PC-9 (cell line): ENCODE measurements around the gene NXF1. TPM values are rescaled to one million over a fixed set of nuclear protein-coding genes. Genes with fewer than 3 reads are reported as not detected.
"Not testable (repeated sequence)": the region's sequence is repeated elsewhere in the genome, so short reads cannot be mapped to it uniquely, and the experiment has no call there.

ENCODE experiments used
- BruUV-seq: library from RNA; stranded (reverse); fragments of 400-500 nt; replicated peaks from 2 replicates; lab custom pipeline; 2021; lab: Mats Ljungman, UMichigan
- CTCF ChIA-PET: fragments of 300-600 bp; sonication (Branson Sonifier 250); formaldehyde crosslinking; loops from one replicate; lab custom pipeline; 2022; ENCODE audit warnings: antibody characterized with exemption; lab: Charles Lee
- POLR2A ChIA-PET: fragments of 300-600 bp; sonication (Branson Sonifier 250); formaldehyde crosslinking; loops from one replicate; lab custom pipeline; 2022; ENCODE audit warnings: antibody characterized with exemption; ENCODE audit not compliant: unreplicated experiment; lab: Charles Lee
- DNase-seq, 2 experiments: peaks; one replicate each; pipeline versions ENCODE4 v3.0.0 to v3.0.0-alpha.2; 2015 to 2022; ENCODE audit warnings: mixed read lengths in 1 of 2
- H2AFZ ChIP-seq: fragments of 200-600 bp; sonication (generic); 2 replicates; pipeline ENCODE4 v1.8.1; 2017; ENCODE audit warnings: antibody characterized with exemption
- H3F3A ChIP-seq: fragments of 200-600 bp; sonication (generic); 2 replicates; pipeline ENCODE4 v1.8.1; 2017; ENCODE audit warnings: antibody characterized with exemption, mild to moderate bottlenecking, low read depth; ENCODE audit not compliant: insufficient read depth
- H3K27ac ChIP-seq: fragments of 200-600 bp; sonication (generic); 2 replicates; pipeline ENCODE4 v1.6.1; 2016; ENCODE audit warnings: mixed run types
- H3K27me3 ChIP-seq: fragments of 200-600 bp; sonication (generic); 2 replicates; pipeline ENCODE4 v1.6.1; 2016; ENCODE audit warnings: low read depth, mixed run types; ENCODE audit not compliant: insufficient read depth
- H3K36me3 ChIP-seq: fragments of 200-600 bp; sonication (generic); 2 replicates; pipeline ENCODE4 v1.6.1; 2016; ENCODE audit warnings: low read depth, mixed run types
- H3K4me1 ChIP-seq: fragments of 200-600 bp; sonication (generic); replicated peaks from 2 replicates; pipeline ENCODE4 v1.6.1; 2016; ENCODE audit warnings: mixed run types; ENCODE audit not compliant: insufficient read depth
- H3K4me2 ChIP-seq: fragments of 200-600 bp; sonication (generic); 2 replicates; pipeline ENCODE4 v1.6.1; 2017; ENCODE audit warnings: mixed run types
- H3K4me3 ChIP-seq: fragments of 200-600 bp; sonication (generic); 2 replicates; pipeline ENCODE4 v1.6.1; 2016; ENCODE audit warnings: mixed run types
- H3K79me2 ChIP-seq: fragments of 200-600 bp; sonication (generic); 2 replicates; pipeline ENCODE4 v1.6.1; 2017; ENCODE audit warnings: low read depth, mixed run types
- H3K9me2 ChIP-seq: fragments of 200-600 bp; sonication (generic); 2 replicates; pipeline ENCODE4 v1.8.1; 2017; ENCODE audit warnings: mild to moderate bottlenecking; ENCODE audit not compliant: insufficient read depth
- H3K9me3 ChIP-seq: fragments of 200-600 bp; sonication (generic); 2 replicates; pipeline ENCODE4 v1.8.1; 2016; ENCODE audit warnings: low read depth; ENCODE audit not compliant: insufficient read depth
- H4K20me1 ChIP-seq: fragments of 200-600 bp; sonication (generic); 2 replicates; pipeline ENCODE4 v1.8.1; 2017; ENCODE audit not compliant: insufficient read depth
- EZH2 ChIP-seq: fragments of 200-600 bp; sonication (generic); IDR thresholded peaks from 2 replicates; pipeline ENCODE4 v1.8.0; 2017; ENCODE audit warnings: antibody characterized with exemption, low read depth
- intact Hi-C: fragments of 100-400 bp; cut with micrococcal nuclease; formaldehyde crosslinking; loops from one replicate; pipeline ENCODE4 v1.10.0; 2022; ENCODE audit not compliant: unreplicated experiment
- total RNA-seq: library from RNA; stranded (reverse); gene quantifications from 2 replicates; pipeline ENCODE4 v1.2.3, GENCODE V29; 2021
- TF ChIP-seq, protein P1 (sequence below): fragments of 200-600 bp; sonication (generic); conservative IDR thresholded peaks from 2 replicates; pipeline ENCODE4 v1.6.1; 2017; ENCODE audit warnings: mixed run types, antibody characterized with exemption, mild to moderate bottlenecking, moderate library complexity

The NXF1 gene
- total RNA-seq, 1 experiment from 2014 or later: 56.1 TPM

- Histone ChIP-seq H3K4me3 (peak overlapping the region; percentile 59), H3K9me2 (no peaks in the 10 kb centered on the region), H3K27me3 (no peaks in the 10 kb centered on the region), H3K4me2 (peak overlapping the region; percentile 88), H2AFZ (peak overlapping the region; percentile 80), H3K36me3 (peaks cover 5% of the 10 kb centered on the region; the same call in 1 of the 2 replicates), H3F3A (peaks cover 37% of the 10 kb centered on the region), H3K27ac (peak overlapping the region; percentile 94), H4K20me1 (no peaks in the 10 kb centered on the region), H3K4me1 (peaks cover 17% of the 10 kb centered on the region), H3K79me2 (peaks cover 21% of the 10 kb centered on the region), H3K9me3 (no peaks in the 10 kb centered on the region)
- DNase-seq: no peak
- BruUV-seq: TSS peak; percentile 92
- CTCF ChIA-PET: interaction anchor here (0.9 kb wide), 1 partner anchor 12 kb away, joined by 3 read pairs; no protein-coding TSS in a partner anchor
- intact Hi-C loops: loop anchor here (1.0 to 5.0 kb wide), 3 partner anchors 10 to 290 kb away; partner anchors contain the start of genes BSCL2 and GNG3
- POLR2A ChIA-PET: interaction anchor here (0.7 to 1.9 kb wide), 8 partner anchors 9 to 996 kb away, joined by 4 to 39 read pairs (median 10); partner anchors contain the start of genes C11orf98, CSKMT, EEF1G and LBHD1
- TF ChIP-seq EZH2: no peak
- TF ChIP-seq, protein P1, sequence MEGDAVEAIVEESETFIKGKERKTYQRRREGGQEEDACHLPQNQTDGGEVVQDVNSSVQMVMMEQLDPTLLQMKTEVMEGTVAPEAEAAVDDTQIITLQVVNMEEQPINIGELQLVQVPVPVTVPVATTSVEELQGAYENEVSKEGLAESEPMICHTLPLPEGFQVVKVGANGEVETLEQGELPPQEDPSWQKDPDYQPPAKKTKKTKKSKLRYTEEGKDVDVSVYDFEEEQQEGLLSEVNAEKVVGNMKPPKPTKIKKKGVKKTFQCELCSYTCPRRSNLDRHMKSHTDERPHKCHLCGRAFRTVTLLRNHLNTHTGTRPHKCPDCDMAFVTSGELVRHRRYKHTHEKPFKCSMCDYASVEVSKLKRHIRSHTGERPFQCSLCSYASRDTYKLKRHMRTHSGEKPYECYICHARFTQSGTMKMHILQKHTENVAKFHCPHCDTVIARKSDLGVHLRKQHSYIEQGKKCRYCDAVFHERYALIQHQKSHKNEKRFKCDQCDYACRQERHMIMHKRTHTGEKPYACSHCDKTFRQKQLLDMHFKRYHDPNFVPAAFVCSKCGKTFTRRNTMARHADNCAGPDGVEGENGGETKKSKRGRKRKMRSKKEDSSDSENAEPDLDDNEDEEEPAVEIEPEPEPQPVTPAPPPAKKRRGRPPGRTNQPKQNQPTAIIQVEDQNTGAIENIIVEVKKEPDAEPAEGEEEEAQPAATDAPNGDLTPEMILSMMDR: no peak
Measured at GRCh38 chr11:62842171-62842741, 37.0 kb upstream of the NXF1 start.

GRCh38 chr11:62841361-62842170 lies 36.3 kb upstream of the NXF1 start:
- peaks cover 12% of the 10 kb centered on the region for H3K36me3 ChIP-seq
- H3F3A ChIP-seq: peaks cover 43% of the 10 kb centered on the region
- peak overlapping the region; percentile 80 for H2AFZ ChIP-seq
- peak overlapping the region; percentile 94 for H3K27ac ChIP-seq
- peaks cover 17% of the 10 kb centered on the region for H3K4me1 ChIP-seq
- H4K20me1 ChIP-seq: no peaks in the 10 kb centered on the region
- peak; percentile 92 to 100 for DNase-seq
- ChIA-PET POLR2A (interaction anchor here (0.5 to 1.9 kb wide), 39 partner anchors 8 to 1928 kb away, joined by 3 to 39 read pairs (median 5); partner anchors contain the start of genes C11orf98, CSKMT, EEF1G and HNRNPUL2), CTCF (interaction anchor here (0.6 to 1.0 kb wide), 2 partner anchors 35 to 141 kb away, joined by 3 read pairs; no protein-coding TSS in a partner anchor)
- H3K79me2 ChIP-seq: peaks cover 28% of the 10 kb centered on the region
- no peaks in the 10 kb centered on the region for H3K27me3 ChIP-seq
- no peaks in the 10 kb centered on the region for H3K9me2 ChIP-seq
- BruUV-seq: TSS peak; percentile 97
- no peaks in the 10 kb centered on the region for H3K9me3 ChIP-seq
- H3K4me2 ChIP-seq: peak overlapping the region; percentile 88
- TF ChIP-seq, protein P1: no peak
- TF ChIP-seq EZH2: no peak
- peak overlapping the region; percentile 89 for H3K4me3 ChIP-seq
- intact Hi-C loops: loop anchor here (1.0 to 5.0 kb wide), 8 partner anchors 11 to 461 kb away; partner anchors contain the start of genes BSCL2, GNG3, HNRNPUL2 and TMEM179B

DNA sequence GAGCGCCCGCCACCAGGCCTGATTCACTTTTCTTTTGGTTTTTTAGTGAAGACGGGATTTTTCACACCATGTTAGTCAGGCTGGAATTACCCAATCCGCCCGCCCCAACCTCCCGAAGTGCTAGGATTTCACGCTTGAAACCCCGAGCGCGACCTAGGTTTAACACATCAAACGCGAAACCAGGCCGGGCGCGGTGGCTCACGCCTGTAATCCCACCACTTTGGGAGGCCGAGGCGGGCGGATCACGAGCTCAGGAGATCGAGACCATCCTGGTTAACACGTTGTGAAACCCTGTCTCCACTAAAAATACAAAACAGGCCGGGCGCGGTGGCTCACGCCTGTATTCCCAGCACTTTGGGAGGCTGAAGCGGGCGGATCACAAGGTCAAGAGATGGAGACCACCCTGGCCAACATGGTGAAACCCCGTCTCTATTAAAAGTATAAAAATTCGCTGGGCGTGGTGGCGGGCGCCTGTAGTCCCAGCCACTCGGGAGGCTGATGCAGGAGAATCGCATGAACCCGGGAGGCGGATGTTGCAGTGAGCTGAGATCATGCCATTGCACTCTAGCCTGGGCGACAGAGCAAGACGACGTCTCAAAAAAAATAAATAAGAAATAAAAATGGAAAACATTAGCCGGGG lies 35.6 kb upstream of the NXF1 start:
- intact Hi-C loops: loop anchor here (1.0 to 5.0 kb wide), 8 partner anchors 15 to 460 kb away; partner anchors contain the start of genes BSCL2, GANAB, GNG3 and HNRNPUL2
- Histone ChIP-seq H3K27ac (peak overlapping the region; percentile 94), H3K36me3 (peaks cover 19% of the 10 kb centered on the region), H3K4me2 (peak overlapping the region; percentile 88), H3K79me2 (peaks cover 35% of the 10 kb centered on the region), H2AFZ (peak overlapping the region; percentile 82), H3K4me3 (peak overlapping the region; percentile 89), H3F3A (peaks cover 51% of the 10 kb centered on the region), H3K4me1 (peaks cover 17% of the 10 kb centered on the region)
- not testable (repeated sequence) for H3K9me2 ChIP-seq, BruUV-seq, H3K9me3 ChIP-seq, H3K27me3 ChIP-seq, H4K20me1 ChIP-seq
- ChIA-PET CTCF (interaction anchor here (0.6 to 1.0 kb wide), 2 partner anchors 35 to 141 kb away, joined by 3 read pairs; no protein-coding TSS in a partner anchor), POLR2A (interaction anchor here (0.5 to 1.9 kb wide), 39 partner anchors 9 to 1927 kb away, joined by 3 to 39 read pairs (median 5); partner anchors contain the start of genes C11orf98, CSKMT, EEF1G and HNRNPUL2)
- DNase-seq: peak; percentile 74 to 85
